Measurements from ENCODE around the gene AKT2.

DNA sequence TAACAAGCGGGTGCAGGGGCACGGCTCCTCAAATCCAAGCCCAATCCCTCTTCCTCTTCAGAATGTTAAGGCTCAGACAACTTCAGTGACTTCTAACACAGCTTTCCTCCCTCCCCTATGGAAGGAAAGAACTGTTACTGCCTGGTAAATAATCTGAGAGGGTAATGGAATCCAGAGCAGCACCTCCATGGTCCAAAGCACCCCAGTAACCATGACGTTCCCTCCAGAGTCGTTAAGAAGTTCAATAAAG lies 969 bp downstream of the AKT2 start:
- TF ChIP-seq, protein P1, sequence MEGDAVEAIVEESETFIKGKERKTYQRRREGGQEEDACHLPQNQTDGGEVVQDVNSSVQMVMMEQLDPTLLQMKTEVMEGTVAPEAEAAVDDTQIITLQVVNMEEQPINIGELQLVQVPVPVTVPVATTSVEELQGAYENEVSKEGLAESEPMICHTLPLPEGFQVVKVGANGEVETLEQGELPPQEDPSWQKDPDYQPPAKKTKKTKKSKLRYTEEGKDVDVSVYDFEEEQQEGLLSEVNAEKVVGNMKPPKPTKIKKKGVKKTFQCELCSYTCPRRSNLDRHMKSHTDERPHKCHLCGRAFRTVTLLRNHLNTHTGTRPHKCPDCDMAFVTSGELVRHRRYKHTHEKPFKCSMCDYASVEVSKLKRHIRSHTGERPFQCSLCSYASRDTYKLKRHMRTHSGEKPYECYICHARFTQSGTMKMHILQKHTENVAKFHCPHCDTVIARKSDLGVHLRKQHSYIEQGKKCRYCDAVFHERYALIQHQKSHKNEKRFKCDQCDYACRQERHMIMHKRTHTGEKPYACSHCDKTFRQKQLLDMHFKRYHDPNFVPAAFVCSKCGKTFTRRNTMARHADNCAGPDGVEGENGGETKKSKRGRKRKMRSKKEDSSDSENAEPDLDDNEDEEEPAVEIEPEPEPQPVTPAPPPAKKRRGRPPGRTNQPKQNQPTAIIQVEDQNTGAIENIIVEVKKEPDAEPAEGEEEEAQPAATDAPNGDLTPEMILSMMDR (IDR thresholded peaks at IDR 0.05) = no peak
- no peak for TF ChIP-seq POLR2A (IDR thresholded peaks at IDR 0.05)
